K562 (cell line): ENCODE measurements around the gene CEL.

Source experiments
- CAMTA2 ChIP-seq: fragments of 250-450 bp; sonication (Bioruptor Pico); conservative IDR thresholded peaks from 2 replicates; pipeline ENCODE4 v1.5.1; 2022
- HDGF ChIP-seq: fragments of 450-650 bp; IDR thresholded peaks from 2 replicates; pipeline ENCODE4 v1.6.1; 2016
- POLR2A ChIP-seq: fragments of 450-650 bp; conservative IDR thresholded peaks from 2 replicates; pipeline ENCODE4 v1.6.1; 2016

- TF ChIP-seq HDGF (no peak), POLR2A (no peak), CAMTA2 (no peak)
Measured at GRCh38 chr9:133113163-133113948, 51.6 kb downstream of the CEL start.
